ENCODE measurements around the gene TRIM38.
A peak's percentile ranks its signal among the peaks of the same experiment; 100 is the strongest.
"Not testable (repeated sequence)": the region's sequence is repeated elsewhere in the genome, so short reads cannot be mapped to it uniquely, and the experiment has no call there.

The TRIM38 gene, protein sequence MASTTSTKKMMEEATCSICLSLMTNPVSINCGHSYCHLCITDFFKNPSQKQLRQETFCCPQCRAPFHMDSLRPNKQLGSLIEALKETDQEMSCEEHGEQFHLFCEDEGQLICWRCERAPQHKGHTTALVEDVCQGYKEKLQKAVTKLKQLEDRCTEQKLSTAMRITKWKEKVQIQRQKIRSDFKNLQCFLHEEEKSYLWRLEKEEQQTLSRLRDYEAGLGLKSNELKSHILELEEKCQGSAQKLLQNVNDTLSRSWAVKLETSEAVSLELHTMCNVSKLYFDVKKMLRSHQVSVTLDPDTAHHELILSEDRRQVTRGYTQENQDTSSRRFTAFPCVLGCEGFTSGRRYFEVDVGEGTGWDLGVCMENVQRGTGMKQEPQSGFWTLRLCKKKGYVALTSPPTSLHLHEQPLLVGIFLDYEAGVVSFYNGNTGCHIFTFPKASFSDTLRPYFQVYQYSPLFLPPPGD
- total RNA-seq = 65.8 to 111 (median 92.7) reads per million in 3 experiments

DNA sequence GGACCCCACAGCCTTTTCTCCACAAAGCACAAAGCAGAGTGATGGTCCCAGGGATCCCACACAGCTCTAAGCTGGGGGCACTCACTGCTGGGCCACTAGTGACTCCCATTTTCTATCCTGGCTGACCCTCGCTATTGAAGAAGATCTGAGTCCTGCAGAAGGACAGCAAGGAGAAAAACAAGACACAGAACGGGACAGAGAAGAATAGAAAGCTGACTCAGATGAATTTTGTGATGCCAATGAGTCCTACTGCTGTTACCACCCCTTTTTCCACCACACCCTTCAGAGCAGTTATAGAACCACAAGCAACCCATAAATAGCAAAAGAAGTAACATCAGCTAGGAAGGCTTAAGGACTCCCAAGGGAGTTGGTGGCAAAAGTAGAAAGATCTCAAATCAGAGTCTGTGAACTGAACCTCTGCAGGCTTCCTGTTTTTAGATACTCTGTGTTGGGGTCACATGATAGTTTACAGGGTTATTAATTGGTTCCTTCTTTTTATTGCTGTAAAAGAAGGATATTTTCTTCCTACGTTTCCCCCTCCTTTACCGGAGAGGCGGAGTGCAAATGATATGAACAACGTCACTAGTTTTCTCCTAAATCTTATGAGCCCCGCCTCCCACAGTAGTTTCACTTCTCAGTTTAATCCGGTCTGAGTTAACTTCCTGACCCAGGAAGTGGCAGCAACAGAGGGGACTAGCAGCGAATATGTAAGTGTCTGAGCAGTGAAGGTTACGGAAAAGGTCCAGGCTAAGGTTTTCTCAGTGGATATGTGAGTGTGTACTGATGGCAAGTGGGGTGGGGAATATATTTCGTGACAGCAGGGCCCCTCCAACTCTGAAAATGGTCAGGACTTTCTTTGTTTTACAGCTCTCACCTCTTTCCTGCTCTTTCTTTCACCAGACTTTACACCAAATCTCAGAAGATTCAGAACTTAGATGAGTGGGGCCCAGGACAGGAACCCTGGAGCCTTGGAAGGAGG, at the start of gene TRIM38:
TRIM38 (plus strand) TSS at position 654 of the 979 bp plus-strand sequence. CDS start 3,721 bp downstream, outside the sequence.
- DNase-seq = peak; percentile 88

GRCh38 chr6:25913741-25914140, 48.9 kb upstream of the TRIM38 start:
- no peak for DNase-seq

GRCh38 chr6:25916330-25916729, 46.3 kb upstream of the TRIM38 start:
- no peak for DNase-seq

DNA sequence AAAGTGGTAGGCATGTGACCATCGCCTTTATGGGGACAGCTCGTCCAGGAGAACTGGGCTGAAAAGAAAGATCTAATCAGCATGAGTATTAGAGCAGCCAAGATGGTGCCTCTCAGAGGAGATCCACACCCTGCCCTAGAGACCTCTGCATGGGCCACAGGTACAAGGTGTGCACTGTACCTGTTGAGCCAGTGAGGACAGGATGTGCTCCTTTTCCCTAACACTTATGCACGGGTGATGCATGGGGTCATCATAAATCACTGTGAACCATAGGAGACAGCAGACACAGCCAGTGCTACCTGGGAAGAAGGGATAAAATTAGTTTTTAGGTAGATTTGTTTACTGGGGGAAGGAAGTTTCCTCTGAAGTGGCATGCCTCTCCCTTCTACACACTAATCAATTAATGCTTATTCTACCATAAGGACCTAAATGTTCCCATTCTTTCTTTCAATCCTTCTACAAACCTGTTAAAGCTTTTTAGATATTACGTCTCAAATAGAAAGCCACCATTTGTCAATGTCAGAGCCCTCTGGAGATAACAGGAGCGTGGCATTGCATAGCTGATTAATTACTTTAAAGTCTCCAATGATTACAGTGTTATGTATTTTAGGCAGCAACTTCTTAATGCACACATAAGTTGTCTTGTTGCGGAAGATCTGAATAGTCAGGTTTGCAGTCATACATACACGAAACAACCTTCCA, 45.7 kb upstream of the TRIM38 start:
- DNase-seq = no peak

DNA sequence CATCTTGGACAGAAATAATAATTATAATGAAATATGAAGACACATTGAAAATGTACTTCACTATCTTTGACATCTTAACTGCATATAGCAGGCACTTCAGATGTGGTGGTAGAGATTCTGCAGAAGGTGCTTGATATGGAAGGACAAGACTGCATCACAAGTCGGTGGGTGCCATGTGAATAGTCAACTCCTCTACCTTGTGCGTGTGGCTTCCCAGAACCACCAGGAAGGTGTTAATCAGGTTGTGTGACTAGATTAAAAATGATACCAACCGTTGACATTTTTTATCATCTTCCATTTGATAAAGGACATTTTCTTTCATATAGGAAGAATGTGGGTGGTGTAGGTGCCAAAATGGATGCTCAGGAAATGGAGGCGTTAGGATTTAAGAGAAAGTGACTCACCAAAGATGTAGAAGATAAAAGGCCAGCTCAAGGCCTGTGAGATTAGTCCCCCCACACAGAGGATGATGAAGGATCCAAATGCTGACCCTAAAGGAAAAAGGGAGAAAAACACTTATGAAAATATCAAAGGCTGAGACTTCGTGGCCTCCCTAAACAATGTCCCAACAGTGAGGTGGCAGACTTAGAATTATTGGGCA, 44.4 kb upstream of the TRIM38 start:
- no peak for DNase-seq

DNA sequence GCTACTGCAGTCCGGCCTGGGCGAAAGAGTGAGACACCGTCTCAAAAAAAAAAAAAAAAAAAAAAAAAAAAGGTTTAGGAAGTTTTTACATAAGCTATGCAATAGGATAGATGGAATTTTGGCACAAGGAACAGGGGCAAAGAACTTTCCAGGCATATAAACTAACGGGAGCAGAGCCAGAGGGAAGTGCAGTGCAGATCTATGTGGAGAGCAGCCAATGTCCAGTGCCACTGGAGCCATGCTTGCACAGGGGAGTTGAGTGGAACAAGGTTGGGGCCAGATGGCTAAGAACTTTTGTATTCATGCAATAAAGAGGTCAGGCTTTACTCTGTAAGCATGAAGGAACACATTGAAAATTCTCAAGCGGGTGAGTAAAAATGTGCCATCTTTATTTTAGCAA, 42.9 kb upstream of the TRIM38 start:
- no peak for DNase-seq

DNA sequence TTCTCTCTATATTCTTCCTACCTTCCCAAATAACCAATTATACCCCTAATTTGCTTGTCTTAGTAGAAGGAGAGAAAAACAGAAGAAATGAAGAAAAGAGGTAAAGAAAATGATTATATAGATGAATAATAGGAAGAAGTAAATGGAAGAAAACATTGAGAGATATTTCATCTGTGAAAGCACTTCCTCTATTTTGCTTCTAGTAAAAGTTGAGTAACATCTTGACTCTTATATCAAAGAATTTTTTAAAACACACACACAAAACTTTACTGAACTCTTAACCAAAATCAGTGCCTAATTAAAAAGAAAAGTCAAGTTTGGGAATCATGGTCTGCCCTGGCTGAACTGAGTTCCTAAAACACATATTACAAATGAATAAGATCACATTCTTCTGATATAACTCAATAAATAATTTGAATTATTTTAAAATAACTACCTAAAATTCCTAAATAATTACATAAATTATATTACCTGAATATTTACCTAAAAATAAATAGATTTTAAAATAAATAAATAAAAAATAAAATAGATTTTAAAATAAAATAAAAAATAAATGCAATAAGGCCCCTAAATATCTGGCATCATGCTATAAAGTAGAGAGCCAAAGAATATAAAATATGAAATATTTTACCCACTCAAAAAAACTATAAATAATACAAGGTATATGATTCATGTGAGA, 40.9 kb upstream of the TRIM38 start:
- no peak for DNase-seq

DNA sequence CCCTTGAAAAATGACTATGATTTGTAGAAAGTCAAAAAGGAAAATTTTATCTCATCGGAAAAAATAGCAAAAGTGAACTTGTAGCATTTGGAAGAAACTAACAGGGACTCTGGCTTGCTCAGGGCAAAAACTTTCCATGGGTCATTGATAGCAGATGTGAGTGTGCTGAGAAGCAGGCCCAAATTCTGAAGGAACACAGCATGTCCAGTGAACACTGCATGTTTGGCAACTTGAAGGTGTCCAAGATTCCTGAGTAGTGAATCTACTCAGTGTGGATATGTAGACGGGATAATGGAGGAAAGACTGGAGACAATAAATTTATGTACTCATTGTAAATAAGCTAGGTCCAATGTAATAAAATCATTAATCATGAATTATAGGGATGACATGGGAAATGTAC, 40.3 kb upstream of the TRIM38 start:
- DNase-seq = no peak

DNA sequence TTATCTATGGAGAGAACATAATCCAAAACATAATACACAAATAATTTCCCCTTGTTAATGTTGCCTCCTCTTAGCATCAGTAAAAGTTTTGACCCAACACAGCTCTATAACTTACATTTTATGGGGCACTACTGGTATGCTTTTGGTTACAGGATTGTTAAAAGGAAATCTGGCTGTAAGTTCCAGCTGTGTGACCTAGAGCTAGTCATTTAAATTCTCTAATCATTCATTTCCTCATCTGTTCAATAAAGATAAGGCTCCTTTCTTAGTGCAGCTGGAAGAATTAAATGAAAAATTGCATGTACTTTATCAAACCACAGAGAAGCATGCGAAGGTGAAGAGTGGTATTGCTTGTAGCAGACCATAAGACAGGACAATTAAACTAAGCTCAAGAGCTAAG, 36.7 kb upstream of the TRIM38 start:
- DNase-seq = no peak

- DNase-seq = no peak
Measured at GRCh38 chr6:25927178-25927577, 35.4 kb upstream of the TRIM38 start.

DNA sequence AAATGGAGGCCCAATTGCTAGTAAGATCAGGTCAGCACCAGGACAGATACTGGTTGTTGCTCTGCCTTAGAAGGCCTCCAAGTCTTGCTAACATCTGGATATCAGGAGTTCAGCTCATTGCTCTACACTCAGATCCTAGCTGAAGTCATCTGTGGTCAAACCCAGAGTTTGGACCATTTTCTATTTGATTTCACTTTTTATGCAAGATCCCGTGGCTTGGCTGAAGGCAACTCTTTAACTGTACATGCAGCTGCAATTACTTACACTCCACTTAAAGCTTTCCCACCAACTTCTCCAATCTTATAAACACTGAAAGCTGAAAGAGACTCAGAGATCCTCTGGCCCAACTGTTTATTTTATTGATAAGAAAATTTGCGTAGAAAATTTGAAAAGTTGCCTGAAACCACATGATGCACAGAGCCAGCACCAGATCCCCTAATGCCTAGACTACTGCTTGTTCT, 34.8 kb upstream of the TRIM38 start:
- no peak for DNase-seq

GRCh38 chr6:25928562-25929324, 33.9 kb upstream of the TRIM38 start:
- no peak for DNase-seq

DNA sequence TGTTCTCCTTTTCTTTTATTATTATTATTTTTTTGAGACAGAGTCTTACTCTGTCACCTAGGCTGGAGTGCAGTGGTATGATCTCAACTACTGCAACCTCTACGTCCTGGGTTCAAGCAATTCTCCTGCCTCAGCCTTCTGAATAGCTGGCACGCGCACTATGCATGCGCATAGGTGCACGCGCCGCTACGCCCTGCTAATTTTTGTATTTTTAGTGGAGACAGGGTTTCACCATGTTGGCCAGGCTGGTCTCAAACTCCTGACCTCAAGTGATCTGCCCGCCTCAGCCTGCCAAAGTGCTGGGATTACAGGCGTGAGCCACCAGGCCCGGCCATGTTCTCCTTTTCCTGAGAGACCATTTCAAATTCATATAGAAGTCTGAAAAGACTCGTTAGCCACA, 32.8 kb upstream of the TRIM38 start:
- not testable (repeated sequence) for DNase-seq

- no peak for DNase-seq
Measured at GRCh38 chr6:25930532-25931410, 31.8 kb upstream of the TRIM38 start, which contains the start of gene SLC17A2. Gene SLC17A2, minus strand, starts transcription at chr6:25930691. Its CDS starts 4,895 bp downstream, at chr6:25925796.

DNA sequence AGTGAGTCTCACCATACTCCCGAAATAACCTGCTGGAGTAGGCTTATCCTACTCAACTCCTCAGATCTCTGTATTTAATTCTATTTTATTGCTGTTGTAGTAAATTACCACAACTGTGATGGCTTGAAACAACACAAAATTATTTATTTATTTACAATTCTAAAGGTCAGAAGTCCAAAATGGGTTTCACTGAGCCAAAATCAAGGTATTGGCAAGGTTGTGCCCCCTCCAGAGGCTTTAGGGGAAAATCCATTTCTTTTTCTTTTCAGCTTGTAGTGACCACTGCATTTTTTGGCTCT, 31.2 kb upstream of the TRIM38 start:
- no peak for DNase-seq

GRCh38 chr6:25934156-25934555, 28.4 kb upstream of the TRIM38 start:
- DNase-seq = no peak

- no peak for DNase-seq
Measured at GRCh38 chr6:25934735-25935313, 27.8 kb upstream of the TRIM38 start.

DNA sequence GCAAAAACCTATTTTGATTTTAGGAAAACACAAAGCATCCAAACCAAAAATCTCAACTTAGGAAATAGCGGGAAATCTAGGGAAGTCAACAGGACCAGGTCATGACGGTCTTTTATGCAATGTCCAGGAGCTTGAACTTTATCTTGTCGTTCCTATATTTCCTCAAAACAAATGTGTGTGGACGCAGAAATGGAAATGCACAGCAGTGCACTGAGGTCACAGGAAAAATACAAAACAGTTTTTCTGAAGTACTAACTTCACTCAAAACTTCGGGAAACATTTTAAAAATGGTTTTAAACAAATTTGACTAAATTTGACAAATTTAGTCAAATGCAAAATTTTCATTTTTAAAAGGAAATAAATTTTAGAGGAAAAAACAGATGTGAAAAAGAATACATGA, 26.6 kb upstream of the TRIM38 start:
- no peak for DNase-seq

DNA sequence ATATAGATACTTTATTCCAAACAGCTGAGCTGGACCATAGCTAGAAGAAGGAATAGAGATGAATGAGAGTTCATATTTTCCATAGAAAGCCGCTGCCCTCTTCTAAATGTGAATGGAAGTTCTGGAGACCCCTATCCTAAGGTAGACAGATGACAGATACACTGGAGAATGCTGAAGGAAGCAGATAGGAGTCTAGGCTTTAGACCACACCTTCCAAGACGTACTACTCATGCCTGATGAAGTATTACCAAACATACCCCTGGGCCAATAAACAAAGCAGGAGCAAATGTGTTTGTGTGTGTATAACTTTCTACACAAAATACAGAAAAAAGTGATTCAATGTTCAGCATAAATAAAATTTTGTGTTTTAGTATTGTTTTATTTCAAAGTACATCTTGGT, 23.0 kb upstream of the TRIM38 start:
- DNase-seq = no peak
